ENCODE data around the gene RNF38.
"Not testable (repeated sequence)": the region's sequence is repeated elsewhere in the genome, so short reads cannot be mapped to it uniquely, and the experiment has no call there.

RNF38 gene

GRCh38 chr9:36325081-36325828 lies 74.8 kb downstream of the RNF38 start:
- DNase-seq = no peak

- no peak for DNase-seq
Observed at GRCh38 chr9:36323926-36324325, 76.1 kb downstream of the RNF38 start.

- DNase-seq = no peak
Observed at GRCh38 chr9:36322462-36322861, 77.6 kb downstream of the RNF38 start.

GRCh38 chr9:36321903-36322302 lies 78.2 kb downstream of the RNF38 start:
- not testable (repeated sequence) for DNase-seq

GRCh38 chr9:36320466-36320865 lies 79.6 kb downstream of the RNF38 start:
- no peak for DNase-seq

GRCh38 chr9:36319806-36320205 lies 80.3 kb downstream of the RNF38 start:
- no peak for DNase-seq

- no peak for DNase-seq
Observed at GRCh38 chr9:36319183-36319582, 80.9 kb downstream of the RNF38 start.

- no peak for DNase-seq
Observed at GRCh38 chr9:36318212-36318802, 81.8 kb downstream of the RNF38 start.

GRCh38 chr9:36317766-36318165 lies 82.3 kb downstream of the RNF38 start:
- no peak for DNase-seq

- no peak for DNase-seq
Observed at GRCh38 chr9:36316611-36317317, 83.3 kb downstream of the RNF38 start.

GRCh38 chr9:36316049-36316448 lies 84.0 kb downstream of the RNF38 start:
- DNase-seq = no peak

GRCh38 chr9:36315283-36315682 lies 84.8 kb downstream of the RNF38 start:
- DNase-seq = no peak

GRCh38 chr9:36314740-36315139 lies 85.3 kb downstream of the RNF38 start:
- no peak for DNase-seq

- no peak for DNase-seq
Observed at GRCh38 chr9:36306471-36307306, 93.4 kb downstream of the RNF38 start.

- not testable (repeated sequence) for DNase-seq
Observed at GRCh38 chr9:36304366-36304765, 95.7 kb downstream of the RNF38 start.

- DNase-seq = no peak
Observed at GRCh38 chr9:36301227-36301626, 98.8 kb downstream of the RNF38 start.

GRCh38 chr9:36298566-36298965 lies 101.5 kb downstream of the RNF38 start:
- DNase-seq = no peak

GRCh38 chr9:36297798-36298197 lies 102.3 kb downstream of the RNF38 start:
- no peak for DNase-seq

GRCh38 chr9:36294996-36295395 lies 105.1 kb downstream of the RNF38 start:
- not testable (repeated sequence) for DNase-seq

GRCh38 chr9:36293918-36294317 lies 106.2 kb downstream of the RNF38 start:
- no peak for DNase-seq

- no peak for DNase-seq
Observed at GRCh38 chr9:36293171-36293570, 106.9 kb downstream of the RNF38 start.

GRCh38 chr9:36292641-36293040 lies 107.4 kb downstream of the RNF38 start:
- no peak for DNase-seq

- DNase-seq = no peak
Observed at GRCh38 chr9:36290996-36291395, 109.1 kb downstream of the RNF38 start.

Data from NCI-H2227 treated with DMSO at 0.1 percent for 48 hours (cell line).